HG02943 (cell line): ENCODE data around the gene PRMT5.
"Not testable (repeated sequence)": the region's sequence is repeated elsewhere in the genome, so short reads cannot be mapped to it uniquely, and the experiment has no call there.

Source experiments
- ATAC-seq: cut with Tn5 transposase; IDR thresholded peaks from one replicate; pipeline ENCODE4 v1.9.1; 2021; ENCODE audit warnings: mild to moderate bottlenecking, low read depth, moderate library complexity; ENCODE audit not compliant: unreplicated experiment

The PRMT5 gene

GRCh38 chr14:22929104-22929960 is at the start of gene PRMT5:
Gene PRMT5 (minus strand): TSS chr14:22929376. CDS start chr14:22929361, 15 bp downstream.
- peak; percentile 87 for ATAC-seq

GRCh38 chr14:22978487-22978837 is 49.3 kb upstream of the PRMT5 start:
- no peak for ATAC-seq

- no peak for ATAC-seq
Measured at GRCh38 chr14:22977684-22978486, 48.7 kb upstream of the PRMT5 start.

- ATAC-seq, result no peak
Measured at GRCh38 chr14:22977434-22977683, 48.2 kb upstream of the PRMT5 start.

GRCh38 chr14:22976620-22977433 is 47.7 kb upstream of the PRMT5 start:
- no peak for ATAC-seq

- ATAC-seq, result no peak
Measured at GRCh38 chr14:22974530-22975313, 45.5 kb upstream of the PRMT5 start.

- no peak for ATAC-seq
Measured at GRCh38 chr14:22973217-22974032, 44.2 kb upstream of the PRMT5 start.

GRCh38 chr14:22972313-22972930 is 43.2 kb upstream of the PRMT5 start:
- ATAC-seq, result no peak

GRCh38 chr14:22971152-22971551 is 42.0 kb upstream of the PRMT5 start:
- ATAC-seq, result no peak

- no peak for ATAC-seq
Measured at GRCh38 chr14:22966783-22967269, 37.6 kb upstream of the PRMT5 start.

GRCh38 chr14:22965916-22966782 is 37.0 kb upstream of the PRMT5 start:
- ATAC-seq, result not testable (repeated sequence)

GRCh38 chr14:22962061-22962676 is 33.0 kb upstream of the PRMT5 start:
- no peak for ATAC-seq

GRCh38 chr14:22955702-22956569 is 26.8 kb upstream of the PRMT5 start:
- no peak for ATAC-seq

GRCh38 chr14:22952418-22952817 is 23.2 kb upstream of the PRMT5 start:
- no peak for ATAC-seq

- not testable (repeated sequence) for ATAC-seq
Measured at GRCh38 chr14:22951795-22952194, 22.6 kb upstream of the PRMT5 start.

GRCh38 chr14:22945642-22946041 is 16.5 kb upstream of the PRMT5 start:
- no peak for ATAC-seq

GRCh38 chr14:22939684-22940083 is 10.5 kb upstream of the PRMT5 start:
- ATAC-seq, result no peak
